C1 segment of cervical spinal cord (tissue), 14 donors: ENCODE measurements around the gene HACE1.
"Not testable (repeated sequence)": the region's sequence is repeated elsewhere in the genome, so short reads cannot be mapped to it uniquely, and the experiment has no call there.

Experiments used
- DNase-seq, 14 donors: peaks; one replicate each; lab custom pipeline; 2025; lab: John Stamatoyannopoulos, UW

The HACE1 gene

GRCh38 chr6:104739124-104739523, 120.6 kb downstream of the HACE1 start:
- not testable (repeated sequence) for DNase-seq

DNA sequence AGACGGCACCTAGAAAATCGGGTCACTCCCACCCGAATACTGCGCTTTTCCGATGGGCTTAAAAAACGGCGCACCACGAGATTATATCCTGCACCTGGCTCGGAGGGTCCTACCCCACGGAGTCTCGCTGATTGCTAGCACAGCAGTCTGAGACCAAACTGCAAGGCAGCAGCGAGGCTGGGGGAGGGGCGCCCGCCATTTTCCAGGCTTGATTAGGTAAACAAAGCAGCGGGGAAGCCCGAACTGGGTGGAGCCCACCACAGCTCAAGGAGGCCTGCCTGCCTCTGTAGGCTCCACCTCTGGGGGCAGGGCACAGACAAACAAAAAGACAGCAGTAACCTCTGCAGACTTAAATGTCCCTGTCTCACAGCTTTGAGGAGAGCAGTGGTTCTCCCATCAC, 122.2 kb downstream of the HACE1 start:
- not testable (repeated sequence) for DNase-seq

DNA sequence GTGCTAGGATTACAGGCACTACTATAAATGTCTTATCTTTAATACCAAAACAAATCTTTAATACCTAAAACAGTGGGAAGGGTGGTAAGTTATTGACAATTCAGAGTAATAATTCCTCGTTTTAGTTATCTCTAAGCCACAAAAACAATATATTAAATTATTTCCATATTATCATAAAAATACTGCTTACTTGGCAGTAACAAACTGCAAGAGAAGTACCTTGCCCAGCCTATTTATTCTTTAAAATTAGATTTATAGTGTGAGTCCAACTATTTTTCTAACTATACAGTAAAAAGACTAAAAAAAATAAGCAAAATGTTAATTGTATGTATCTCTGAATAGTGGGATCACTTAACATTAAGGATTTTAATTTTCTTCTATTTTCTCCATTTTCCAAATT, 123.2 kb downstream of the HACE1 start:
- no peak for DNase-seq

GRCh38 chr6:104730450-104730849, 129.3 kb downstream of the HACE1 start:
- no peak for DNase-seq

DNA sequence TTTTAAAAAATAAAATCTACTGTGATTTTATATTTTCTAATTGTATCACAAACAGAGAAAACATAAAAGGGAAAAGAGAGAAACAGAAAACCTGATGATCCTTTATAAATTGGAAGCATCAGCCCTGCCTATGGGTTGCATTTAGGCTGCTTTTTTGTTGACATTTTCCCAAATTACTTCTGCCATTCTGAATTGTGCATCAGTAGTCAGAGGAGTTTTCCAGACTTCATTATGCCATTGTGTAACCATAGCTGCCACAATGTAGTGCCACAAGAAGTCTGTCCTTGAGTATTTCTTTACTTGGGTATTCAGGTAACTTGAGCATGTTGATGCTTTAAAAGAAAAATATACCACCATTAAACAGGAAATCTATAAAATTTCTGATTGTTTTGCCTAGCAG, 130.3 kb downstream of the HACE1 start:
- DNase-seq = no peak

GRCh38 chr6:104728448-104728847, 131.3 kb downstream of the HACE1 start:
- no peak for DNase-seq

GRCh38 chr6:104718672-104719071, 141.0 kb downstream of the HACE1 start:
- no peak for DNase-seq

DNA sequence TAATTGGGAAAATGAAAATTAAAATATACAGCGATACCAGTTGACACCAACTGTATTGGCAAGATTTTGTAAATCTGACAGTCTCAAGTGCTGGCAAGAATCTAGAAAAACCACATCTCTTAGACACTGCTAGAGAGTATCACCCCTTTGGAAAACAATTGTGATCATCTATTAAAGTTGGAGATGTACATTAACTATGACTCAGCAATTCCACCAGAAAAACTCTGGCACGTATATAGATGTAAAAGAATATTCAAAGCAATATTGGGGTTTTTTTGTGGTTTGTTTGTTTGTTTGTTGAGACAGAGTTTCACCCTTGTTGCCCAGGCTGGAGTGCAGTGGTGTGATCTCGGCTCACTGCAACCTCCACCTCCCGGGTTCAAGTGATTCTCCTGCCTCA, 142.9 kb downstream of the HACE1 start:
- DNase-seq = no peak

- no peak for DNase-seq
Measured at GRCh38 chr6:104714796-104715195, 144.9 kb downstream of the HACE1 start.

DNA sequence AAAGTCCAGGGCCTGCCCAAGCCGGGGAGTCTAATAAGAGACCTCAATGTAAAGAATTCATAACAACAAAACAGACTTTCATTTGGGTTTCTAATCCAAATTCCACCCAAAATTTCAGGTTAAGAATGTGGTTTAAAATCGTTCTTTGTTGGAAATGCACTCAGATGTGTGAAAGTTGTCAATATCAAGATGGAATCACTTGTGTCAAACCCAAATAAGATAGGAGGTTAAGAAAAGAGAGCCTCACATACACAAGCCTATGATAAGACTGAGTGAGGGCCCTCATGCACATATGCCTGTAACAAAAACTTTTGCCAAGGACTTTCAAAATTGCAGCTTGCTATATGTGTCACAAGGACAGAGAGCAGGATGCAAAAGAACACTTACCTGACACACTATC, 145.7 kb downstream of the HACE1 start:
- DNase-seq = no peak

DNA sequence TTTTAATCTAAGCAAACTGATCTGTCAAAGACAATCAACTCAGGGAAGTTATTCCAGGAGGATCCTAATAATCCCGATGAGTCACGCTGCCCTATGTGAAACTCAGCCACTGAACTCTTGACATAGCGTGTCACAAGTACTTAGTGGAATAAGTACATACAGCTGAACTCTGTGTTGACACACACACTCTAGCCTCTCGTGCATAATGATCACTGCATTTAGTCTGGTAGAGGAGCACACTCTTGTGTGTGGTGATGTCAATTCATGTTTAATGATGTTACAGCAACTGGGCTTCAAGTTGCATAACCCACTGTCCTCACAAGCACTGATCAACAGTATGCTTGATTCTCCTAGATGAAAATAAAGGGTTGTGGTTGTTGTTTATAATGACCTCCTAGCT, 148.3 kb downstream of the HACE1 start:
- no peak for DNase-seq

DNA sequence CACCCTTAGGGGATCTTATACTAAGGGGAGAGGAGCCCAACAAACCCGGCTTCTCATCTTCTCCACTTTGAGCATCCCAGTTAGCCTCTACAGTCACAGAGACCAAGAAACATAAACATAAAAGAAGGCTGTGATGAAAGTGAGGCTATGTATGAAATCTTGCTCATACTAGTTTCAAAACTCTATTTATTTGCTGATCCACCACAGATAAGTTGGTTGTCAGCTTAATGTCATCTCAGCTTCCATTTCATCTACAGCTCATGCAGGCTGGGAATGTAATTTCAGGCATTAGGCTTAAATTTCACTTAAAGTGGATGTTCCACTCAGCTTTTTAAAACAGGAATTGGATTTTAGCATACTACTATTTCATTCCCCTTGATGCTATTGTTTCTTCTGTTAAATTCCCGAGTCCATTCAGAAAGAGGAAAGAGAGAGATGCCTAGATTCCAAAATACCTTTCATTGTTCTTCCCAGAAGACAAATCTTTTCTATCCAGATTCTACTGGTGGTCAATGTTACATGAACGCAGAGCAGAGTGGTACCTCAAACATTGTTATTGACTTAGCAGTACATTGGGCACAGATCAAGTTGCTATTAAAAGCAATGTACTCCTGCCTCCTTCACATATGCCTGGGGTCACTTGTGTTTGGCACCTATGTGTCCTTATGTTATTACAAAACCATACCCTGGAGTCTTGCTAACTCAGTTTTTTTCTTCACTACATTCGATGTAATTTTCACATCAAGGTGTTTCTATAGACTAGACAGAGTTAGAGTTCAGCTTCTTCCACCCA, 149.0 kb downstream of the HACE1 start:
- no peak for DNase-seq

- DNase-seq = no peak
Measured at GRCh38 chr6:104705916-104706442, 153.7 kb downstream of the HACE1 start.

- peak in 2 of 14 donors; percentile 4 to 25 for DNase-seq
Measured at GRCh38 chr6:104705095-104705707, 154.5 kb downstream of the HACE1 start.

DNA sequence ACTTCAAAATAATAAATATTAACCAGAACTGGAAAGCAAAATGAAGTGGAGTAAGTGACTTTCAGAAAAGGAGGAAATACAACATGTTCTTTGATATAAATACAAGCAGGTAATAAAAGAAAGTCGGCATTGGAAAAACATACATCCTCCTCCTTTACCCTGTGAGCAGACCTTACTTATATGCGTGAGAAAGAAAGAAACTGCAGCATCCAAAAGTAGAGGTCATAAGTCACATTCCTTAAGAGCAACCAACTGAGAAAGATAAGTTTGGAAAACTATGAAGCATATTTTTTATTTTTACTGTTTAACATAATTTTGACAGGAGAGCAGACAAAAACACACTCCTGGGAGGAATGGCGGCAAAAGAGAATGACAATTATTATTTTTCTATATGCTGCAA, 155.5 kb downstream of the HACE1 start:
- no peak for DNase-seq

GRCh38 chr6:104702126-104702841, 157.4 kb downstream of the HACE1 start:
- DNase-seq = no peak

- DNase-seq = no peak
Measured at GRCh38 chr6:104700371-104701185, 159.1 kb downstream of the HACE1 start.

DNA sequence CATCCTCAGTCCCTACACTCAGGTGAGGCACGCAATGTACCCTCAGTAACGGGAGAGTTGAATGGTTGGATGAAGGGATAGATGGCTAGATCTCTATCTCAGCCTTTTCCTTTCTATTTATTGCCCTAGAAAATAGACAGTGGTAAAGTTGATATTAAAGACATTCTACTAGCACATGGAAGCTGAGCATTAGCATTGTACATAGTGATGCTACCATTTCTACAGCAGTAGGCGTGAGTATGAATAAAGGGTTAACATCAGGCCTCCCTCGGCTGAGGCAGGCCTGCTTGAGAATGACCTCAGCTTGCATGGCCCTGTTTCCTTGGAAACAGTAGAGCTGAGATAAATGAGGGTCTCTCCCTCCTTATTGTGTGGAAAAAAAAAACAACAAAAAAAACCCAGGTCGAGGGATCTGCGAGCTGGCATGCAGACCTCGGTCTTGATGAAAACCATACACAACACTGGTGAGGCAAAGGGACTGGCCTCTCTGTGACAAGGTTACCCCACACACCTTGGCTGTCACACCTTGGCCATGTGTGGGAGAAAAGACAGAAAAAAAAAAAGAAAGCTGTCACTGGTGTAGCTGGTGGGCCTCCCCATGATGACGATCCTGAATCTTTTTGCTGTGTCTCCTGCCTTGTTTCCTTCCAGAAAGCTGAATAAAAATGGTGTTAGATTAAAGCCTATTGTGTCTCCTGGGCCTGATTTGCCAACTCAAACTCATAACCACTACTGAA, 160.0 kb downstream of the HACE1 start:
- DNase-seq = no peak

GRCh38 chr6:104698979-104699378, 160.7 kb downstream of the HACE1 start:
- no peak for DNase-seq

DNA sequence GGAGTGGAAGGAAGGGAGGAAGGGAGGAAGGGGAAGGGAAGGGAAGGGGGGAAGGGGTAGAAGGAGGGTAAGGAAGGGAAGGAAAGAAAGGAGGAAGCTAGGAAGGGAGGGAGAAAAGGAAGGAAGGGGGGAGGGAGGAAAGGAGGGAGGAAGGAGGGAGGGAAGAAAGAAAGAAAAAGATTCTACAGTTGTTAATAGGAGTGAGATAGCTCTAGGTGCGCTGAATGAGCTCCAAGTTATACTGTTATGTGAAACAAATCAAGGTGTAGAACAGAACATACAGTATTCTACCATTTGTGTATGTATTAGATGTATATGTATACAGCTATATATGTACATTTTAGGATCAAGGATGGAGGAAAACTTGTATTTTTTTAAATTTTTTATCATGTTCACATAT, 167.7 kb downstream of the HACE1 start:
- DNase-seq = no peak
